HepG2 (cell line): ENCODE data around the gene TRPV5. TPM values are rescaled to one million over a fixed set of nuclear protein-coding genes. Genes with fewer than 3 reads are reported as not detected.

Experiments
- ATAC-seq: fragments of 200-7000 bp; cut with Tn5 transposase; 3 replicates; pipeline ENCODE4 v1.9.1; 2020; ENCODE audit warnings: mild to moderate bottlenecking, moderate library complexity
- BruUV-seq: library from RNA; stranded (reverse); fragments of 400-500 nt; replicated peaks from 2 replicates; lab custom pipeline; 2021; lab: Mats Ljungman, UMichigan
- CTCF ChIA-PET: fragments of 300-600 bp; formaldehyde crosslinking; extraction: SDS; loops from one replicate; lab custom pipeline; 2021; ENCODE audit warnings: low total read pairs, inconsistent platforms, low intra/inter-chr PET ratio; lab: Yijun Ruan, JAX
- POLR2A ChIA-PET: fragments of 350-600 bp; sonication (Branson Sonifier 250); formaldehyde crosslinking; loops from one replicate; lab custom pipeline; 2020; ENCODE audit warnings: antibody characterized with exemption, inconsistent platforms; lab: Yijun Ruan, JAX
- DNase-seq: peaks from one replicate; pipeline ENCODE4 v3.0.0-alpha.2; 2015; ENCODE audit warnings: low spot score
- FAIRE-seq: peaks from 3 replicates; lab custom pipeline; 2011; peaks lifted over from hg19 to GRCh38; lab: Jason Lieb, UNC
- H2AFZ ChIP-seq: one replicate; pipeline ENCODE4 v1.6.1; 2011; ENCODE audit warnings: low read length, inconsistent platforms
- H3K27ac ChIP-seq: fragments of 300-600 bp; 3 replicates; pipeline ENCODE4 v1.8.0; 2011; ENCODE audit warnings: mixed run types, mild to moderate bottlenecking, mixed read lengths, low read length, inconsistent platforms; ENCODE audit not compliant: insufficient read depth; ENCODE audit errors: extremely low read length
- H3K27me3 ChIP-seq, 2 experiments: fragments of 200-600 bp in 1 of 2; 2 replicates in 1 of 2; 3 replicates in 1 of 2; pipeline versions ENCODE4 v1.6.0 to v1.8.0; 2011; ENCODE audit warnings: low read length in 2 of 2, mild to moderate bottlenecking in 2 of 2, moderate library complexity in 2 of 2, inconsistent platforms in 1 of 2; ENCODE audit not compliant: insufficient read depth in 2 of 2, control insufficient read depth in 1 of 2
- H3K36me3 ChIP-seq, 2 experiments: fragments of 200-600 bp in 1 of 2; replicated peaks in 1 of 2; 2 replicates in 1 of 2; 3 replicates in 1 of 2; pipeline versions ENCODE4 v1.5.1 to v1.8.0; 2011; ENCODE audit warnings: low read length in 2 of 2, inconsistent platforms in 1 of 2; ENCODE audit not compliant: insufficient read depth in 2 of 2, control insufficient read depth in 1 of 2
- H3K4me1 ChIP-seq: 2 replicates; pipeline ENCODE4 v1.5.1; 2012; ENCODE audit warnings: low read length, inconsistent platforms; ENCODE audit not compliant: insufficient read depth
- H3K4me2 ChIP-seq: 2 replicates; pipeline ENCODE4 v1.6.0; 2011; ENCODE audit warnings: low read depth, low read length, inconsistent platforms
- H3K4me3 ChIP-seq, 3 experiments: fragments of 200-600 bp in 1 of 3; sonication (generic), shearing (Covaris generic) in 1 of 3; replicated peaks in 1 of 3; 2 replicates each; pipeline ENCODE4 v1.5.1; 2011 to 2016; ENCODE audit warnings: low read length in 3 of 3, inconsistent platforms in 2 of 3, low read depth in 2 of 3, mild to moderate bottlenecking in 2 of 3, control low read depth in 1 of 3, mixed read lengths in 1 of 3; ENCODE audit not compliant: insufficient read depth in 1 of 3
- H3K79me2 ChIP-seq: one replicate; pipeline ENCODE4 v1.6.1; 2011; ENCODE audit warnings: low read length, inconsistent platforms; ENCODE audit not compliant: insufficient read depth
- H3K9ac ChIP-seq: 2 replicates; pipeline ENCODE4 v1.6.0; 2011; ENCODE audit warnings: mild to moderate bottlenecking, low read depth, low read length, inconsistent platforms; ENCODE audit not compliant: insufficient read depth
- H3K9me3 ChIP-seq: 2 replicates; pipeline ENCODE4 v1.5.1; 2012; ENCODE audit warnings: mild to moderate bottlenecking, low read length
- H4K20me1 ChIP-seq: 2 replicates; pipeline ENCODE4 v1.6.0; 2011; ENCODE audit warnings: inconsistent platforms, mild to moderate bottlenecking, low read length, moderate library complexity; ENCODE audit not compliant: insufficient read depth
- ELF3 ChIP-seq: IDR thresholded peaks from 2 replicates; pipeline ENCODE4 v1.6.1; 2016; ENCODE audit warnings: missing genetic modification reagents, missing compliant biosample characterization
- FOSL2 ChIP-seq: sonication (generic); formaldehyde crosslinking; IDR thresholded peaks from 2 replicates; pipeline ENCODE4 v1.4.0; 2020; ENCODE audit warnings: missing genetic modification reagents
- GTF2F1 ChIP-seq: fragments of 150-350 bp; IDR thresholded peaks from 2 replicates; pipeline ENCODE4 v1.6.1; 2014; ENCODE audit warnings: low read length
- IRF2 ChIP-seq: IDR thresholded peaks from 2 replicates; pipeline ENCODE4 v1.6.1; 2018; ENCODE audit warnings: missing genetic modification reagents, missing compliant biosample characterization
- RBAK ChIP-seq: sonication (generic); formaldehyde crosslinking; IDR thresholded peaks from 2 replicates; pipeline ENCODE4 v1.5.1; 2020; ENCODE audit warnings: mild to moderate bottlenecking, missing genetic modification reagents
- ZNF124 ChIP-seq: sonication (generic); formaldehyde crosslinking; IDR thresholded peaks from 2 replicates; pipeline ENCODE4 v1.4.0; 2020; ENCODE audit warnings: missing genetic modification reagents
- ZNF484 ChIP-seq: sonication (generic); formaldehyde crosslinking; IDR thresholded peaks from 2 replicates; pipeline ENCODE4 v1.5.1; 2020; ENCODE audit warnings: mild to moderate bottlenecking, low read depth, missing genetic modification reagents, borderline replicate concordance
- ZNF746 ChIP-seq: sonication (generic); formaldehyde crosslinking; IDR thresholded peaks from 2 replicates; pipeline ENCODE4 v1.8.0; 2022; ENCODE audit warnings: mild to moderate bottlenecking, missing genetic modification reagents
- WGBS: methylation state at CpG from one replicate; pipeline ENCODE4 v1.1.6; 2017; ENCODE audit warnings: low lambda C conversion rate; 5-methylcytosine and 5-hydroxymethylcytosine counted together
- in situ Hi-C: cut with HindIII; loops from 2 replicates; pipeline ENCODE4 v1.10.0; 2017; ENCODE audit warnings: low pct_unique_long_range_greater_than_20kb; ENCODE audit not compliant: extremely low pct_ligation_motif_present
- intact Hi-C: fragments of 100-400 bp; cut with micrococcal nuclease; formaldehyde crosslinking; loops from one replicate; pipeline ENCODE4 v1.10.0; 2022; ENCODE audit not compliant: unreplicated experiment
- polyA plus RNA-seq, 8 experiments: library from polyadenylated mRNA; depleted of rRNA in 3 of 8; stranded (reverse) in 7 of 8; unstranded in 1 of 8; fragments of >200 nt; fragmentation: Illumina TruSeq in 4 of 8; extraction: Trizol in 4 of 8; gene quantifications; 2 replicates each; pipeline versions ENCODE4 v1.2.1 to v1.2.3, GENCODE V29; 2011 to 2016; ENCODE audit warnings: low read depth in 4 of 8, missing spikeins in 1 of 8, mixed read lengths in 1 of 8; ENCODE audit not compliant: insufficient read depth in 1 of 8
- total RNA-seq, 5 experiments: library from RNA; depleted of rRNA; stranded (reverse); fragments of >200 nt; fragmentation: Illumina TruSeq; extraction: Trizol; gene quantifications; 2 replicates each; pipeline ENCODE4 v1.2.3, GENCODE V29; 2016; ENCODE audit warnings: low read depth in 1 of 5
- TF ChIP-seq, protein P1 (sequence below): sonication (generic); formaldehyde crosslinking; IDR thresholded peaks from 2 replicates; pipeline ENCODE4 v1.4.0; 2020; ENCODE audit warnings: missing genetic modification reagents
- TF ChIP-seq, protein P2 (sequence below): fragments of 450-650 bp; IDR thresholded peaks from 2 replicates; pipeline ENCODE4 v1.6.1; 2017
- TF ChIP-seq, protein P3 (sequence below): IDR thresholded peaks from 2 replicates; pipeline ENCODE4 v1.6.1; 2016; ENCODE audit warnings: low read depth, missing genetic modification reagents, missing compliant biosample characterization
- TF ChIP-seq, protein P4 (sequence below): sonication (generic); formaldehyde crosslinking; IDR thresholded peaks from 2 replicates; pipeline ENCODE4 v1.5.0; 2020; ENCODE audit warnings: mild to moderate bottlenecking, missing genetic modification reagents

The TRPV5 gene
- total and polyA plus RNA-seq, 2 of the 13 experiments (the other 11 are each of a cell fraction or from before 2014, with no cell fraction given): not detected

DNA sequence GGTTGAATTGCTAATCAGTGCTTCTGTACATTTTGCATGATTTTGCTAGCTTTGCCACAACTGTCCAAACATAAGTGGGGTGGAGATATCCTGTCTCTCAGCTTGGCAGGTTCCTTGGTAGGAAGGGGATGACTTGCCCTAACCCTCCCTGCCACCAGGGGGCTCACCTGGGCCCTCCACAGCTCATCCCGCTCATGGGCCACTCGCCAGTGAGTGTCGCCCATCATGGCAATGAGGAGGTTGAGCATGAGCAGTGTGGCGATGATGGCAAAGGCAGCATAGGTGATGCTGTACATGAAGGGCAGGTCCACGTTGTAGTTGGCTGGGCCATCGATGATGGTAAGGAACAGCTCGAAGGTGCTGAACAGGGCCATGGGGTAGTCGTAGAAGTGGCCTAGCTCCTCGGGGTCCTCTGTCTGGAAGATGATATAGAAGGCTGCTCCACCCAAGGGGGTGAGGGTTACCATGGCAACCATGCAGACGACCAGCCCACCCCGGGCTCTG lies 60.2 kb downstream of the TRPV5 start (continued):
- TF ChIP-seq, protein P1, sequence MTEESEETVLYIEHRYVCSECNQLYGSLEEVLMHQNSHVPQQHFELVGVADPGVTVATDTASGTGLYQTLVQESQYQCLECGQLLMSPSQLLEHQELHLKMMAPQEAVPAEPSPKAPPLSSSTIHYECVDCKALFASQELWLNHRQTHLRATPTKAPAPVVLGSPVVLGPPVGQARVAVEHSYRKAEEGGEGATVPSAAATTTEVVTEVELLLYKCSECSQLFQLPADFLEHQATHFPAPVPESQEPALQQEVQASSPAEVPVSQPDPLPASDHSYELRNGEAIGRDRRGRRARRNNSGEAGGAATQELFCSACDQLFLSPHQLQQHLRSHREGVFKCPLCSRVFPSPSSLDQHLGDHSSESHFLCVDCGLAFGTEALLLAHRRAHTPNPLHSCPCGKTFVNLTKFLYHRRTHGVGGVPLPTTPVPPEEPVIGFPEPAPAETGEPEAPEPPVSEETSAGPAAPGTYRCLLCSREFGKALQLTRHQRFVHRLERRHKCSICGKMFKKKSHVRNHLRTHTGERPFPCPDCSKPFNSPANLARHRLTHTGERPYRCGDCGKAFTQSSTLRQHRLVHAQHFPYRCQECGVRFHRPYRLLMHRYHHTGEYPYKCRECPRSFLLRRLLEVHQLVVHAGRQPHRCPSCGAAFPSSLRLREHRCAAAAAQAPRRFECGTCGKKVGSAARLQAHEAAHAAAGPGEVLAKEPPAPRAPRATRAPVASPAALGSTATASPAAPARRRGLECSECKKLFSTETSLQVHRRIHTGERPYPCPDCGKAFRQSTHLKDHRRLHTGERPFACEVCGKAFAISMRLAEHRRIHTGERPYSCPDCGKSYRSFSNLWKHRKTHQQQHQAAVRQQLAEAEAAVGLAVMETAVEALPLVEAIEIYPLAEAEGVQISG: peak; percentile 58
- TF ChIP-seq RBAK: no peak
- no peak for TF ChIP-seq IRF2 (CRISPR knock-in tag)
- TF ChIP-seq, protein P2, sequence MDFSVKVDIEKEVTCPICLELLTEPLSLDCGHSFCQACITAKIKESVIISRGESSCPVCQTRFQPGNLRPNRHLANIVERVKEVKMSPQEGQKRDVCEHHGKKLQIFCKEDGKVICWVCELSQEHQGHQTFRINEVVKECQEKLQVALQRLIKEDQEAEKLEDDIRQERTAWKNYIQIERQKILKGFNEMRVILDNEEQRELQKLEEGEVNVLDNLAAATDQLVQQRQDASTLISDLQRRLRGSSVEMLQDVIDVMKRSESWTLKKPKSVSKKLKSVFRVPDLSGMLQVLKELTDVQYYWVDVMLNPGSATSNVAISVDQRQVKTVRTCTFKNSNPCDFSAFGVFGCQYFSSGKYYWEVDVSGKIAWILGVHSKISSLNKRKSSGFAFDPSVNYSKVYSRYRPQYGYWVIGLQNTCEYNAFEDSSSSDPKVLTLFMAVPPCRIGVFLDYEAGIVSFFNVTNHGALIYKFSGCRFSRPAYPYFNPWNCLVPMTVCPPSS: no peak
- TF ChIP-seq ZNF746 (CRISPR knock-in tag): no peak
- no peak for TF ChIP-seq ELF3 (CRISPR knock-in tag)
- no peak for TF ChIP-seq FOSL2 (CRISPR knock-in tag)
- no peak for TF ChIP-seq ZNF484 (CRISPR knock-in tag)

DNA sequence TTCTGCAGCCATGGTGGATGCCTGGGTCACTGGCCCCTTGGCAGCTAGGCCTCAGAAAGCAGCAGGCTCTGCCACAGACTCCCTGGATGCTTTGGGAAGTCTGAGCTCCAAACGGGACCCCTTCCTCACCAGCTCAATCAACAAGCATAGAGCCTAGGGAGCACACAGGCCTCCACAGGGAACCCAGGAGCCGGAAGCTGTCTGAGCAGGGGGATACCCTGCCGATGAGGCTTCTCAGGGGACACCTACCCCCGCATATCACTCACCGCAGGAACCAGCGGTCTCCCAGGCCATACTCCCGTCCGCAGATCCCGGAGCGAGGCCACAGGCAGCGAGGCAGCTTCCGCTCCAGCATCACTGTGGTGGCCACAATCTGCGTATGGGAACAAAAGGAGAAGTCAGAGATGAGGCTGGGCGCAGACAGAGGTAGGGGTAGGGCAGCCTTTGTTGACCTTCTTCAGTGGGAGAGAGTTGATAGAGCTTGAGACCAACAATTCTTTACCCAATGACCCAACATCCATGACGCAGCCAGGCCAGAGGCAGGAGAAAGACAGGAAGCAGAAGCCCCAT lies 61.4 kb downstream of the TRPV5 start:
- no peaks in the 10 kb centered on the region for H3K9me3 ChIP-seq
- intact Hi-C loops: no loop called here
- no peaks in the 10 kb centered on the region for H3K4me1 ChIP-seq
- H3K4me3 ChIP-seq: no peak overlapping the region
- BruUV-seq: no TSS peak
- no peak overlapping the region for H3K4me2 ChIP-seq
- 32% methylated on average over 14 of the region's 15 CpGs for WGBS
- DNase-seq (no peak), ATAC-seq (no peak), FAIRE-seq (no peak)
- no peak overlapping the region for H2AFZ ChIP-seq
- ChIA-PET CTCF (no interaction called here), POLR2A (no interaction called here)
- no peaks in the 10 kb centered on the region for H3K36me3 ChIP-seq
- H4K20me1 ChIP-seq: no peaks in the 10 kb centered on the region
- H3K27me3 ChIP-seq: peaks cover 0 to 13% of the 10 kb centered on the region in 2 experiments; a peak in 2 of 5 replicates
- in situ Hi-C loops: loop anchor here (10.0 kb wide), 1 partner anchor 343 kb away; no protein-coding TSS in a partner anchor
- no peaks in the 10 kb centered on the region for H3K79me2 ChIP-seq
- no peak overlapping the region for H3K9ac ChIP-seq
- H3K27ac ChIP-seq: no peak overlapping the region
- TF ChIP-seq GTF2F1 (no peak), ZNF124 (CRISPR knock-in tag) (no peak)
- TF ChIP-seq, protein P3, sequence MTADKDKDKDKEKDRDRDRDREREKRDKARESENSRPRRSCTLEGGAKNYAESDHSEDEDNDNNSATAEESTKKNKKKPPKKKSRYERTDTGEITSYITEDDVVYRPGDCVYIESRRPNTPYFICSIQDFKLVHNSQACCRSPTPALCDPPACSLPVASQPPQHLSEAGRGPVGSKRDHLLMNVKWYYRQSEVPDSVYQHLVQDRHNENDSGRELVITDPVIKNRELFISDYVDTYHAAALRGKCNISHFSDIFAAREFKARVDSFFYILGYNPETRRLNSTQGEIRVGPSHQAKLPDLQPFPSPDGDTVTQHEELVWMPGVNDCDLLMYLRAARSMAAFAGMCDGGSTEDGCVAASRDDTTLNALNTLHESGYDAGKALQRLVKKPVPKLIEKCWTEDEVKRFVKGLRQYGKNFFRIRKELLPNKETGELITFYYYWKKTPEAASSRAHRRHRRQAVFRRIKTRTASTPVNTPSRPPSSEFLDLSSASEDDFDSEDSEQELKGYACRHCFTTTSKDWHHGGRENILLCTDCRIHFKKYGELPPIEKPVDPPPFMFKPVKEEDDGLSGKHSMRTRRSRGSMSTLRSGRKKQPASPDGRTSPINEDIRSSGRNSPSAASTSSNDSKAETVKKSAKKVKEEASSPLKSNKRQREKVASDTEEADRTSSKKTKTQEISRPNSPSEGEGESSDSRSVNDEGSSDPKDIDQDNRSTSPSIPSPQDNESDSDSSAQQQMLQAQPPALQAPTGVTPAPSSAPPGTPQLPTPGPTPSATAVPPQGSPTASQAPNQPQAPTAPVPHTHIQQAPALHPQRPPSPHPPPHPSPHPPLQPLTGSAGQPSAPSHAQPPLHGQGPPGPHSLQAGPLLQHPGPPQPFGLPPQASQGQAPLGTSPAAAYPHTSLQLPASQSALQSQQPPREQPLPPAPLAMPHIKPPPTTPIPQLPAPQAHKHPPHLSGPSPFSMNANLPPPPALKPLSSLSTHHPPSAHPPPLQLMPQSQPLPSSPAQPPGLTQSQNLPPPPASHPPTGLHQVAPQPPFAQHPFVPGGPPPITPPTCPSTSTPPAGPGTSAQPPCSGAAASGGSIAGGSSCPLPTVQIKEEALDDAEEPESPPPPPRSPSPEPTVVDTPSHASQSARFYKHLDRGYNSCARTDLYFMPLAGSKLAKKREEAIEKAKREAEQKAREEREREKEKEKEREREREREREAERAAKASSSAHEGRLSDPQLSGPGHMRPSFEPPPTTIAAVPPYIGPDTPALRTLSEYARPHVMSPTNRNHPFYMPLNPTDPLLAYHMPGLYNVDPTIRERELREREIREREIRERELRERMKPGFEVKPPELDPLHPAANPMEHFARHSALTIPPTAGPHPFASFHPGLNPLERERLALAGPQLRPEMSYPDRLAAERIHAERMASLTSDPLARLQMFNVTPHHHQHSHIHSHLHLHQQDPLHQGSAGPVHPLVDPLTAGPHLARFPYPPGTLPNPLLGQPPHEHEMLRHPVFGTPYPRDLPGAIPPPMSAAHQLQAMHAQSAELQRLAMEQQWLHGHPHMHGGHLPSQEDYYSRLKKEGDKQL (CRISPR knock-in tag): no peak
- TF ChIP-seq, protein P4, sequence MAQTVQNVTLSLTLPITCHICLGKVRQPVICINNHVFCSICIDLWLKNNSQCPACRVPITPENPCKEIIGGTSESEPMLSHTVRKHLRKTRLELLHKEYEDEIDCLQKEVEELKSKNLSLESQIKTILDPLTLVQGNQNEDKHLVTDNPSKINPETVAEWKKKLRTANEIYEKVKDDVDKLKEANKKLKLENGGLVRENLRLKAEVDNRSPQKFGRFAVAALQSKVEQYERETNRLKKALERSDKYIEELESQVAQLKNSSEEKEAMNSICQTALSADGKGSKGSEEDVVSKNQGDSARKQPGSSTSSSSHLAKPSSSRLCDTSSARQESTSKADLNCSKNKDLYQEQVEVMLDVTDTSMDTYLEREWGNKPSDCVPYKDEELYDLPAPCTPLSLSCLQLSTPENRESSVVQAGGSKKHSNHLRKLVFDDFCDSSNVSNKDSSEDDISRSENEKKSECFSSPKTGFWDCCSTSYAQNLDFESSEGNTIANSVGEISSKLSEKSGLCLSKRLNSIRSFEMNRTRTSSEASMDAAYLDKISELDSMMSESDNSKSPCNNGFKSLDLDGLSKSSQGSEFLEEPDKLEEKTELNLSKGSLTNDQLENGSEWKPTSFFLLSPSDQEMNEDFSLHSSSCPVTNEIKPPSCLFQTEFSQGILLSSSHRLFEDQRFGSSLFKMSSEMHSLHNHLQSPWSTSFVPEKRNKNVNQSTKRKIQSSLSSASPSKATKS: no peak
